WI38 (cell line): ENCODE measurements around the gene KRTAP5-6.

ENCODE experiments used
- H3K4me3 ChIP-seq: 2 replicates; pipeline ENCODE4 v1.5.1; 2011; ENCODE audit warnings: low read depth, mild to moderate bottlenecking, control low read depth, low read length
- TF ChIP-seq, protein P1 (sequence below): IDR thresholded peaks from 2 replicates; pipeline ENCODE4 v1.5.1; 2012; ENCODE audit warnings: low read depth, mild to moderate bottlenecking, control low read depth, low read length

Gene KRTAP5-6

DNA sequence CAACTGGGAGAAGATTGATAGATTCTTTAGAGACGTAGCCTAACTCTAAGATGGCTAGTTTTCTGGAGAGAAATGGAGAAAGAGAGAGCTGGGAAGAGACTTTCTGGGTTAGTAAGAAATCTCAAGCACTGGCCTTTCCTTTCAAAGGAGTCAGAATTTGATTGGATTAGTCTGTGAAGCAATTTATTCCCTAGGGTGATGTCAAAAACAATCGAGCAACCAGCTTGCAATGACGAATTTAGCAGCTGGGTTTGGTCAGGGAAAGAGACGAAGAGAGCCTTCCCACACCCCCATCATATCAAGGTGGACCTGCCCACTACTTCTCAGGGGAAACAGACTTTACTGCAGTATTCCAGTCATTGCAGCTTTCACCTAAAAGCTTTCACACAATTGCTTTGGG, 10.8 kb downstream of the KRTAP5-6 start:
- TF ChIP-seq, protein P1, sequence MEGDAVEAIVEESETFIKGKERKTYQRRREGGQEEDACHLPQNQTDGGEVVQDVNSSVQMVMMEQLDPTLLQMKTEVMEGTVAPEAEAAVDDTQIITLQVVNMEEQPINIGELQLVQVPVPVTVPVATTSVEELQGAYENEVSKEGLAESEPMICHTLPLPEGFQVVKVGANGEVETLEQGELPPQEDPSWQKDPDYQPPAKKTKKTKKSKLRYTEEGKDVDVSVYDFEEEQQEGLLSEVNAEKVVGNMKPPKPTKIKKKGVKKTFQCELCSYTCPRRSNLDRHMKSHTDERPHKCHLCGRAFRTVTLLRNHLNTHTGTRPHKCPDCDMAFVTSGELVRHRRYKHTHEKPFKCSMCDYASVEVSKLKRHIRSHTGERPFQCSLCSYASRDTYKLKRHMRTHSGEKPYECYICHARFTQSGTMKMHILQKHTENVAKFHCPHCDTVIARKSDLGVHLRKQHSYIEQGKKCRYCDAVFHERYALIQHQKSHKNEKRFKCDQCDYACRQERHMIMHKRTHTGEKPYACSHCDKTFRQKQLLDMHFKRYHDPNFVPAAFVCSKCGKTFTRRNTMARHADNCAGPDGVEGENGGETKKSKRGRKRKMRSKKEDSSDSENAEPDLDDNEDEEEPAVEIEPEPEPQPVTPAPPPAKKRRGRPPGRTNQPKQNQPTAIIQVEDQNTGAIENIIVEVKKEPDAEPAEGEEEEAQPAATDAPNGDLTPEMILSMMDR = no peak
- no peak overlapping the region for H3K4me3 ChIP-seq

DNA sequence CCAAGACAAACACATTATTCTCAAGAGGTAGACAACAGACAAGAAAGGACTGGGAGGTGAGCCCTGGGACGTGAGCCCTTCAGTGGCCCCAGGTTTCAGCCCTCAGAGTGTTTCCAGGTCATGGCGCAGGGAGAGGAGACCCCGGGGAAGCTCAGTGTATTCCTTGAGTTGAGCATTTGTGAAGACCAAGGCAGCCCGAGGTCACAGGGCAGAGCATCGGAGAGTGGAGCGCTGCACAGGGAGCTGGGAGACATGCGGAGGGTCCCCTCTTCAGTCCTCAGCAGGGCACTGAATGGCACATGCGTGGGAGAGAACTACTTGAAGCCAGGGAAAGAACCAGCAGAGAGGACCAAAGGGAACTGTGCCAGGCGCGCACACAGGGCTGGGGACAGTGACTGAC, 11.7 kb downstream of the KRTAP5-6 start:
- no peak overlapping the region for H3K4me3 ChIP-seq
- TF ChIP-seq, protein P1 = no peak

DNA sequence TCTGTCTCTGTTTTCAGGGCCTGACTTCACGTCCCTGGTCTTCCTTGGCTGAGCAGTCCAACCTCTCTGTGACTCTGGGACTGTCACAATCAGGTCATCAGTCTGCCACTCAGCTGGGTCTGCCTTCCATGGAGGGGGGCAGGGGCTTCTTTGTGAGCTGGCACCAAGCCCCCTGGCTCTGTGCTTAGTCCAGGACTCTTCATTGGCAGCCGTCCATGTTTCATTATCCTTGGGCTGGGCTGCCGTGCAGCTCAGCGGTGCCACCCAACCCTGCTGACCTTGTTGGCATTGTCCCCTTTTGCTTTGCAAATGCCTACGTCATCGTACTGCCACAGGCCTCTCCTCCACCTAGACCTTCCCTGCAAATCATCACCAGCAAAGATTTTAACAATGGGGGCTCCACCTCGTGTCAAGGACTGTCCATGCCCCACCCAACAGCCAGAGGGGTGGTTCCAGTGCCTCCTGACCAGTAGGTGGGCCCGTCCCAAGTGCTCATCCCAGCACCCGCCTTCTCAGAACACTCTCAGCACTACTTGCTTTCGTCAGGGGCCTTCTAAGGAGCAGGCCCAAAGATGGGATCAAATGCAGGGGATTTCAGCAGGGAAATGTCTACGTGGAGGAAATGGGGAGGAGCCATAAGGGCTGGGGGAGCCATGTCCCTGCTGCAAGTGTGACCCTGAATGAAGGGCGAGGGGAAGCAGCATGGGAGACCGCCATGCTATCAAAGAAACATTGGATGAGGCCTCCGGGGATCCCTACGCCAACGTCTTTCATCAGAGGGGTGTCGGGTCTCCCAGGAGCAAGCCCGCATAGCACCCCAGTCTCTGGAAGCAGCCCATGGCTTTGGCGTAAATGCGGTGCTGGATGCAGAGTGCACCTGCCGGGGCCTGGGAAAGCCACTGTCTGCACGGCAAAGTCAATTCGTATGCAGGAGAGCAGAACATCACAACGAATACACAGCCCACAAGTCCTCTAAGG, 18.2 kb downstream of the KRTAP5-6 start:
- TF ChIP-seq, protein P1 = no peak
- H3K4me3 ChIP-seq = no peak overlapping the region

DNA sequence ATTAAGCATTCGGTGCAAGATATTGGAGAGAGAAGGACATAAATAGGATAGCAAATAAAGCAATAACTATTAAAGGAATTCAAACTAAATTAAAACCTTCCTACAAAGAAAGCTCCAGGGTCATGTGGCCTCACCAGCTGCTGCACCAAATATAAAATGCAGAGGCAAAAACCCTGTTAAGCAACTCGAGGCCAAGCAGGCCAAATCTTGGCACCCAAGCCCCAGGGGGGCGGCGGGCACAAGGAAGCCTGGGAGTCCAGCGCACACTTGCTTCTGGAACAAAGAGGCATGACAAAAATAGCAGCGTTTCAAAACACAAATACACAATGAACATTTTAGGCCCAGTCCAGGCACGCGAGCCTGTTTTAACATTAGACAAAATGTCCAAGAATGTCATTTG, 20.8 kb downstream of the KRTAP5-6 start:
- TF ChIP-seq, protein P1 = no peak

DNA sequence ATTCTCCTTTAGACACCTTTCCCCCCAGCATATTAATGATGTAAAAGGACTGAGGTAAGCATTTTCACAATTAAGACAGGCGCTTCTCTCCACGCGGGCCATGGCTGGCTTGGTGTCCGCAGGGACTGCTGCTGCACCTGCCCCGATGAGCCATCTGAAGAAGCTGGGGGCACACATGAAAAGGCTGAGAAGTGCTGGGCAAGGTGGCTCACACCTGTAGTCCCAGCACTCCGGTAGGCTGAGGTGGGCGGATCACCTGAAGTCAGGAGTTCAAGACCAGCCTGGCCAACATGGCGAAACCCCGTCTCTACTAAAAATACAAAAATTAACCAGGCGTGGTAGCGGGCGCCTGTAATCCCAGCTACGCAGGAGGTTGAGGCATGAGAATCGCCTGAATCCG, 21.3 kb downstream of the KRTAP5-6 start:
- H3K4me3 ChIP-seq = no peak overlapping the region
- TF ChIP-seq, protein P1 = no peak

More for the DNA sequence above, 20.8 kb downstream of the KRTAP5-6 start:
- H3K4me3 ChIP-seq = no peak overlapping the region

DNA sequence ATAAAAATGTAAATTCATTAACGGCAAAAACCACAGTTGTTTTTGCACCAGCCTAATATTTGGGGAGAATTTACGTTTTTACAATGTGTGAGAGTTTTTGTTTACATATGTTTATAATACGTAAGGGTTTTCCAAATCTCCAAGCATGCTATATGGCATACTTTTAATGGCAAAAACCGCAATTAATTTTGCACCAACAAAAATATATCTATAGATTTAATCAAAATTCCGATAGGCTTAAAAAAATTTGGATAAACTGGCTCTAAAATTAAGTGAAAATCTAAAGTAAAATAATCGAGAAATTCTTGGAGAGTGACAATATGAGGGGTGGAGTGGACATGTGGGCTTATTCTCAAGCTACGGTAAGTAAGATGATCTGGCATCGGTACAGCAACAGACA, 22.8 kb downstream of the KRTAP5-6 start:
- TF ChIP-seq, protein P1 = no peak
- H3K4me3 ChIP-seq = no peak overlapping the region

DNA sequence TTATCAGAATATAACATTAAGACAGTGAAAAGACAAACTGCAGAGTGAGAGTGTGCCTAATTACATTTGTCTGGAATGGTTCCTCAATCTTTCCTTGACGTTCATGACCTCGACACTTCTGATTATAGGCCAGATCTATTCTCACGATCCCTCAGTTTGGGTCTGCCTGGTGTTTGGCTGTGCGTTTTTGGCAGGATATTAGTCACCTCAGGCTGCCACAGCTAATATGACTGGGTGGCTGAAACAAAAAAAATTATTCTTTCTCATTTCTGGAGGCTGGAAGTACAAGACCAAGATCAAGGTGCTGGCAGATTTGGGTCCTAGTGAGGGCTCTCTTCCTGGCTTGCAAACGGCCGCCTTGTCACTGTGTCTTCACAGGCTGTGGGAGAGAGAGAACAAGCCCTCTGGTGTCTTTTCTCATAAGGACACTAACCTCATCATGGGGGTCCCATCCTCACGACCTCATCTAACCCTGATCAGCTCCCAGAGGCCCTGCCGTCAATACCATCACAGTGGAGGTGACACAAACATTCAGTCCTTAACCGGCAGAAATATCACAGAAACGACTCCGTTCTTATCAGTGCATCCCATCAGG, 30.2 kb downstream of the KRTAP5-6 start:
- H3K4me3 ChIP-seq = no peak overlapping the region
- TF ChIP-seq, protein P1 = no peak
